GM12873 (cell line): ENCODE results near the gene NCF4.

Experiments used
- CTCF ChIP-seq: IDR thresholded peaks from 2 replicates; pipeline ENCODE4 v1.5.1; 2012; ENCODE audit warnings: low read depth, mild to moderate bottlenecking, moderate library complexity, low read length, control low read depth; ENCODE audit not compliant: insufficient read depth; ENCODE audit errors: missing control alignments

NCF4 gene

GRCh38 chr22:36853407-36854099, 7.3 kb upstream of the NCF4 start:
- TF ChIP-seq CTCF = peak; percentile 84

- TF ChIP-seq CTCF = no peak
These were observed 5.3 kb upstream of the NCF4 start for GRCh38 chr22:36855478-36855877.

GRCh38 chr22:36856121-36856791, 4.5 kb upstream of the NCF4 start:
- peak; percentile 100 for TF ChIP-seq CTCF

GRCh38 chr22:36856792-36857135, 4.0 kb upstream of the NCF4 start:
- no peak for TF ChIP-seq CTCF

GRCh38 chr22:36858156-36858555, 2.6 kb upstream of the NCF4 start:
- TF ChIP-seq CTCF = no peak

- TF ChIP-seq CTCF = no peak
These were observed 1.8 kb upstream of the NCF4 start for GRCh38 chr22:36858966-36859365.

- TF ChIP-seq CTCF = peak; percentile 32
These were observed 789 bp upstream of the NCF4 start for GRCh38 chr22:36860017-36860416.
